ENCODE results near the gene TTC39C.
"Not testable (repeated sequence)": the region's sequence is repeated elsewhere in the genome, so short reads cannot be mapped to it uniquely, and the experiment has no call there.

The TTC39C gene

DNA sequence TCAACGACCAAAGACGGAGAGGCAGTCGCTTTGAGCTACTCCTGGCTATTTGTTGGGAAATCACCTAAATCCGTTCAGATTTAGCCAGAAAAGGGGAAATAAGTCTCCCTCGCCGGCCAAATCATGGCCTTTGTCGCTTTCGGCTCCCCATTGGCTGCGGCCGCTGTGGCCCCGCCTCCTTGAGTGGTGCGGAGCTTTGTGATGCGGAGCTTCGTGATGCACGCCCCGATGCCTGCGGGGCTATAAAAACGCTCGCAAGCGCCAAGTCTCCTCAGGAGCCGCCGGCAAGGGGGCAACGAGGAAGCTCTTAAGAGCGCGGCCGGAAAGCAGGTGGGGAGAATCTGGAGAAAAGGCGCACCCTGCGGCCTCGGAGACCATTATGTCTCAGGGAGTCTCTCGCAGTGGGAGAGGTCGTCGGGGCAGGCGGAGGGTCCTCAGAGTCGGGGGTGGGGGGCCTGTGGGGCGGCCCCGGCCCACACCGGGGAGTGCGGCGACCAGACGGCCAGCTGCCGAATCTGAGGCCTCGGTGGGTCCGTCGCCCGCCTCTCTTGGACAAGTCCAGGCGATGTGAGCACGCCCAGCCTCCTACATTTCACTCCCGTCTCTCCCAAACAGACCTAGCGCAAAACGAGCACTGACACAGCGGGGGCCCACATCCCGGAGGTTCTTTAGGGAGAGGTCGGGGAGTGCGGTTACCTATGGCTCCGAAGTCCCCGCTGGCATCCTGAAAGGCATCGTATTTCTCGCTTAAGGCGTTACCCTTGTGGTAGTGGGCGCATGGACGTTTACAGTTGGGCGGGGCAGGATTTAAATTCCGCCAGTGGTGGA, 124.4 kb downstream of the TTC39C start, which contains the start of gene CABYR:
TSS of gene CABYR (plus strand) at position 274 of the 828 bp plus-strand sequence. CDS start 4,053 bp downstream, outside the sequence.
- Histone ChIP-seq H3K79me2 (ENCODE audit: low read length) (no peaks in the 10 kb centered on the region), H2AFZ (ENCODE audit: low read depth, low read length) (no peak within 1 kb of the TSS), H3K4me2 (ENCODE audit: low read length) (no peak within 1 kb of the TSS), H3K27me3 (ENCODE audit: low read depth, low read length) (no peaks in the 10 kb centered on the region), H4K20me1 (ENCODE audit: insufficient read depth, low read length) (no peaks in the 10 kb centered on the region), H3K27ac (ENCODE audit: low read length) (no peak within 1 kb of the TSS), H3K9ac (ENCODE audit: low read length) (no peak within 1 kb of the TSS), H3K4me1 (ENCODE audit: low read length) (peaks cover 3% of the 10 kb centered on the region; the same call in 1 of the 2 replicates), H3K4me3 (ENCODE audit: low read length) (no peak within 1 kb of the TSS), H3K36me3 (replicated peaks; ENCODE audit: low read depth, low read length) (peaks cover 16% of the 10 kb centered on the region), H3K9me3 (ENCODE audit: insufficient read depth, low read length) (no peaks in the 10 kb centered on the region)
- TF ChIP-seq, protein P1, sequence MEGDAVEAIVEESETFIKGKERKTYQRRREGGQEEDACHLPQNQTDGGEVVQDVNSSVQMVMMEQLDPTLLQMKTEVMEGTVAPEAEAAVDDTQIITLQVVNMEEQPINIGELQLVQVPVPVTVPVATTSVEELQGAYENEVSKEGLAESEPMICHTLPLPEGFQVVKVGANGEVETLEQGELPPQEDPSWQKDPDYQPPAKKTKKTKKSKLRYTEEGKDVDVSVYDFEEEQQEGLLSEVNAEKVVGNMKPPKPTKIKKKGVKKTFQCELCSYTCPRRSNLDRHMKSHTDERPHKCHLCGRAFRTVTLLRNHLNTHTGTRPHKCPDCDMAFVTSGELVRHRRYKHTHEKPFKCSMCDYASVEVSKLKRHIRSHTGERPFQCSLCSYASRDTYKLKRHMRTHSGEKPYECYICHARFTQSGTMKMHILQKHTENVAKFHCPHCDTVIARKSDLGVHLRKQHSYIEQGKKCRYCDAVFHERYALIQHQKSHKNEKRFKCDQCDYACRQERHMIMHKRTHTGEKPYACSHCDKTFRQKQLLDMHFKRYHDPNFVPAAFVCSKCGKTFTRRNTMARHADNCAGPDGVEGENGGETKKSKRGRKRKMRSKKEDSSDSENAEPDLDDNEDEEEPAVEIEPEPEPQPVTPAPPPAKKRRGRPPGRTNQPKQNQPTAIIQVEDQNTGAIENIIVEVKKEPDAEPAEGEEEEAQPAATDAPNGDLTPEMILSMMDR (IDR thresholded peaks at IDR 0.05; ENCODE audit: low read depth, low read length), result no peak
- TF ChIP-seq EZH2phosphoT487 (IDR thresholded peaks at IDR 0.05; ENCODE audit: low read depth), result no peak

- no peak overlapping the region for H3K4me2 ChIP-seq (ENCODE audit: low read length)
- no peak overlapping the region for H3K9ac ChIP-seq (ENCODE audit: low read length)
- TF ChIP-seq EZH2phosphoT487 (IDR thresholded peaks at IDR 0.05; ENCODE audit: low read depth), result no peak
- TF ChIP-seq, protein P1 (IDR thresholded peaks at IDR 0.05; ENCODE audit: low read depth, low read length), result no peak
- peaks cover 8% of the 10 kb centered on the region for H3K36me3 ChIP-seq (replicated peaks; ENCODE audit: low read depth, low read length)
- no peak overlapping the region for H3K4me3 ChIP-seq (ENCODE audit: low read length)
- no peak overlapping the region for H2AFZ ChIP-seq (ENCODE audit: low read depth, low read length)
- no peak overlapping the region for H3K27ac ChIP-seq (ENCODE audit: low read length)
- H3K79me2 ChIP-seq (ENCODE audit: low read length), result no peaks in the 10 kb centered on the region
- H3K27me3 ChIP-seq (ENCODE audit: low read depth, low read length), result no peaks in the 10 kb centered on the region
- peaks cover 3% of the 10 kb centered on the region; the same call in 1 of the 2 replicates for H3K4me1 ChIP-seq (ENCODE audit: low read length)
- no peaks in the 10 kb centered on the region for H4K20me1 ChIP-seq (ENCODE audit: insufficient read depth, low read length)
- H3K9me3 ChIP-seq (ENCODE audit: insufficient read depth, low read length), result no peaks in the 10 kb centered on the region
Observed at GRCh38 chr18:24140697-24141096, 126.1 kb downstream of the TTC39C start.

- Histone ChIP-seq H4K20me1 (ENCODE audit: insufficient read depth, low read length) (no peaks in the 10 kb centered on the region), H3K4me3 (ENCODE audit: low read length) (no peak overlapping the region), H3K27ac (ENCODE audit: low read length) (no peak overlapping the region), H3K79me2 (ENCODE audit: low read length) (no peaks in the 10 kb centered on the region), H3K36me3 (replicated peaks; ENCODE audit: low read depth, low read length) (no peaks in the 10 kb centered on the region), H2AFZ (ENCODE audit: low read depth, low read length) (no peak overlapping the region), H3K4me1 (ENCODE audit: low read length) (no peaks in the 10 kb centered on the region), H3K9me3 (ENCODE audit: insufficient read depth, low read length) (no peaks in the 10 kb centered on the region), H3K9ac (ENCODE audit: low read length) (no peak overlapping the region), H3K27me3 (ENCODE audit: low read depth, low read length) (no peaks in the 10 kb centered on the region), H3K4me2 (ENCODE audit: low read length) (no peak overlapping the region)
- TF ChIP-seq, protein P1 (IDR thresholded peaks at IDR 0.05; ENCODE audit: low read depth, low read length), result no peak
Observed at GRCh38 chr18:24142376-24142775, 127.8 kb downstream of the TTC39C start.

DNA sequence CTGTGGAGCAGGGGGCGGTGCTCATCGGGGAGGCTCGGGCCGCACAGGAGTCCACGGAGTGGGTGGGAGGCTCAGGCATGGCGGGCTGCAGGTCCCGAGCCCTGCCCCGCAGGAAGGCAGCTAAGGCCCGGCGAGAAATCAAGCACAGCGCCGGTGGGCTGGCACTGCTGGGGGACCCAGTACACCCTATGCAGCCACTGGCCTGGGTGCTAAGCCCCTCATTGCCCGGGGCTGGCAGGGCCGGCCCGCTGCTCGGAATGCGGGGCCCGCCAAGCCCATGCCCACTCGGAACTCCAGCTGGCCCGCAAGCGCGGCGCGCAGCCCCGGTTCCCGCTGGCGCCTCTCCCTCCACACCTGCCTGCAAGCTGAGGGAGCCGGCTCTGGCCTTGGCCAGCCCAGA, 135.0 kb downstream of the TTC39C start:
- not testable (repeated sequence) for H3K4me3 ChIP-seq (ENCODE audit: low read length); H3K9me3 ChIP-seq (ENCODE audit: insufficient read depth, low read length); H3K9ac ChIP-seq (ENCODE audit: low read length); H4K20me1 ChIP-seq (ENCODE audit: insufficient read depth, low read length); H3K27ac ChIP-seq (ENCODE audit: low read length); H2AFZ ChIP-seq (ENCODE audit: low read depth, low read length); H3K4me1 ChIP-seq (ENCODE audit: low read length); H3K36me3 ChIP-seq (replicated peaks; ENCODE audit: low read depth, low read length); H3K79me2 ChIP-seq (ENCODE audit: low read length); H3K4me2 ChIP-seq (ENCODE audit: low read length); H3K27me3 ChIP-seq (ENCODE audit: low read depth, low read length)
